NCI-H460 (cell line): ENCODE data around the gene TRAPPC12. TPM values are rescaled to one million over a fixed set of nuclear protein-coding genes. Genes with fewer than 3 reads are reported as not detected.

ENCODE experiments used
- DNase-seq: peaks from one replicate; pipeline ENCODE4 v3.0.0-alpha.2; 2016; ENCODE audit warnings: low read depth; ENCODE audit errors: extremely low read depth
- total RNA-seq: library from RNA; depleted of rRNA; stranded (reverse); fragments of >200 nt; shearing (Covaris generic); gene quantifications from 2 replicates; pipeline ENCODE4 v1.2.3, GENCODE V29; 2014

The TRAPPC12 gene
- total RNA-seq, 1 experiment from 2014 or later: 60.8 TPM

- DNase-seq: no peak
Observed at GRCh38 chr2:3368261-3368722, 11.2 kb upstream of the TRAPPC12 start.

DNA sequence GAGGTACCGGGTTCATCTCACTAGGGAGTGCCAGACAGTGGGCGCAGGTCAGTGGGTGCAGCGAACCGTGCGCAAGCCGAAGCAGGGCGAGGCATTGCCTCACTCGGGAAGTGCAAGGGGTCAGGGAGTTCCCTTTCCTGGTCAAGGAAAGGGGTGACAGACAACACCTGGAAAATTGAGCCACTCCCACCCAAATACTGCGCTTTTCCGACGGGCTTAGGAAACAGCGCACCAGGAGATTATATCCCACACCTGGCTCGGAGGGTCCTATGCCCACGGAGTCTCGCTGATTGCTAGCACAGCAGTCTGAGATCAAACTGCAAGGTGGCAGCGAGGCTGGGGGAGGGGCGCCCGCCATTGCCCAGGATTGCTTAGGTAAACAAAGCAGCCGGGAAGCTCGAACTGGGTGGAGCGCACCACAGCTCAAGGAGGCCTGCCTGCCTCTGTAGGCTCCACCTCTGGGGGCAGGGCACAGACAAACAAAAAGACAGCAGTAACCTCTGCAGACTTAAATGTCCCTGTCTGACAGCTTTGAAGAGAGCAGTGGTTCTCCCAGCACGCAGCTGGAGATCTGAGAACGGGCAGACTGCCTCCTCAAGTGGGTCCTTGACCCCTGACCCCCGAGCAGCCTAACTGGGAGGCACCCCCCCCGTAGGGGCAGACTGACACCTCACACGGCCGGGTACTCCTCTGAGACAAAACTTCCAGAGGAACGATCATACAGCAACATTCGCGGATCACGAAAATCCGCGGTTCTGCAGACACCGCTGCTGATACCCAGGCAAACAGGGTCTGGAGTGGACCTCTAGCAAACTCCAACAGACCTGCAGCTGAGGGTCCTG, 9.9 kb upstream of the TRAPPC12 start:
- peak; percentile 33 for DNase-seq

DNA sequence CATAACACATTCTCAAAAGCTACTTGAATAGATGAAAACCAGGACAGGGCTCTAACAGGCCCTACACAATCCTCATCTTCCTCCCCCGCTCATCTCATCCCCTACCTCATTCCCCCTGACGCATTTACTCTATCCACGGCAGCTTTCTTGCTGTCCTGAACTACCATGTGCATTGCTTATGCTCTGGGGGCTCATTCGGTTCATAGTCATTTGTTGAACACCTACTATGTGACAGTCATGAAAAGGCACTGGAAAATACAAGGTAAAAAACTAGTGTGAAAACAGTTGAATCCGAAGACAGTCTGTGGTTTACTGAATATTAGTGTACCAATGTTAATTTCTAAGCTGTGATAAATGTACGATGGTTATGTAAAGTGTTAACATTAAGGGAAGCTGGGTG, 2.7 kb upstream of the TRAPPC12 start:
- no peak for DNase-seq

- DNase-seq: no peak
Observed at GRCh38 chr2:3377279-3377611, 2.2 kb upstream of the TRAPPC12 start.

GRCh38 chr2:3377612-3378432, 1.7 kb upstream of the TRAPPC12 start, which contains the start of gene EIPR1:
TSS of gene EIPR1 (minus strand) at chr2:3377818. CDS start at chr2:3377689, 129 bp downstream.
- peak; percentile 99 for DNase-seq

- no peak for DNase-seq
Observed at GRCh38 chr2:3379339-3379646, 201 bp upstream of the TRAPPC12 start.

DNA sequence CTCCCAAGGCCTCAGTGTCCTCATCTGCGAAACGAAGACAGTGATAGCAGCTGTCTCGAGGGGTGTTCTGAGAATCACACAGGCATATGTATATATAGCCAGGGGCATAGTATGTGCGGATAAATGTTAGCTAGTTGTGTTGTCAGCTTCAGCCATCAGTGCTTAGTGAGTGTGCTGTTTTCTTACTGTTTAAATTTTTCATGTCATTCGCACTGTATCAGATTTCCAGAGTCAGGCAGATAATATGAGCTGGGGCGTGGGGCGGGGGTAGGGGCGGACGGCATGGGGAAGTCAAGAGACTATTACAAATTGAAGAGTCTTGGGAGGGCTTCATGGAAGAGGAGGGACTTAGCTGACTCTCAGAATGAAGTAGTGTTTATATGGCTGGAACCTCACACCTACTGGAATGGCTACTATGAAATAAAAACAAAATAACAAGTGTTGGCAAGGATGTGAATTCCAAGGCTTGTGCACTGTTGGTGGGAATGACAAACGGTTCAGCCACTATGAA, 7.0 kb downstream of the TRAPPC12 start:
- no peak for DNase-seq

DNA sequence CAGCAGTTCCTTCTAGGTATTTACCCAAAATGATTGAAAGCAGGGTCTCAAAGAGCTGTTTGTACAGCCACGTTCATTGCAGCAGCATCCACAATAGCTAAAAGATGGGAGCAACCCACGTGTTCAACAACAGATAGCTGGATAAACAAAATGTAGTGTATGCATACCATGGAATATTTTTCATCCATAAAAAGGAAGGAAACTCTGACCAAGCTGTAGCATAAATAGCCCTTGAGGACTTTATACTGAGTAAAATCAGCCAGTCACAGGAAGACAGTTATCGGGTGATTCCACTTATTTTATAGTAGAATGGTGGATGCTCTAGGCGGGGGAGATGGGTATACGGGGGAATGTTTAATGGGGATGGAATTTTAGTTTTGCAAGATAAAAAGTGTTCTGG, 7.5 kb downstream of the TRAPPC12 start:
- DNase-seq: no peak

DNA sequence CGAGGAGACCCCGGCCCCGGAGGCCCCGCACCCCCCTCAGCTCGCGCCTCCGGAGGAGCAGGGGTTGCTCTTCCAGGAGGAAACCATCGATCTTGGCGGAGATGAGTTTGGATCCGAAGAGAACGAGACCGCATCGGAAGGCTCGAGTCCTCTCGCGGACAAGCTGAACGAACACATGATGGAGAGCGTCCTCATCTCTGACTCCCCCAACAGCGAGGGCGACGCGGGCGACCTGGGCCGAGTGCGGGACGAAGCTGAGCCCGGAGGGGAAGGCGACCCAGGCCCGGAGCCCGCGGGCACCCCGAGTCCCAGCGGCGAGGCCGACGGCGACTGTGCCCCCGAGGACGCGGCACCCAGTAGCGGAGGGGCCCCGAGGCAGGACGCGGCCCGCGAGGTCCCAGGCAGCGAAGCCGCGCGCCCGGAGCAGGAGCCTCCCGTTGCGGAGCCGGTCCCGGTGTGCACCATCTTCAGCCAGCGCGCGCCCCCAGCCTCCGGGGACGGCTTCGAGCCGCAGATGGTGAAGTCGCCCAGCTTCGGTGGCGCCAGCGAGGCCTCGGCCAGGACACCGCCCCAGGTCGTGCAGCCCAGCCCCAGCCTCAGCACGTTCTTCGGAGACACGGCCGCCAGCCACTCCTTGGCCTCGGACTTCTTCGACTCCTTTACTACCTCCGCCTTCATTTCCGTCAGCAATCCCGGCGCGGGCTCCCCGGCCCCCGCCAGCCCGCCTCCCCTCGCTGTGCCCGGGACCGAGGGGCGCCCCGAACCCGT, 8.3 kb downstream of the TRAPPC12 start:
- DNase-seq: no peak

- DNase-seq: no peak
Observed at GRCh38 chr2:3388412-3388738, 8.9 kb downstream of the TRAPPC12 start.

- DNase-seq: no peak
Observed at GRCh38 chr2:3389193-3389592, 9.7 kb downstream of the TRAPPC12 start.

DNA sequence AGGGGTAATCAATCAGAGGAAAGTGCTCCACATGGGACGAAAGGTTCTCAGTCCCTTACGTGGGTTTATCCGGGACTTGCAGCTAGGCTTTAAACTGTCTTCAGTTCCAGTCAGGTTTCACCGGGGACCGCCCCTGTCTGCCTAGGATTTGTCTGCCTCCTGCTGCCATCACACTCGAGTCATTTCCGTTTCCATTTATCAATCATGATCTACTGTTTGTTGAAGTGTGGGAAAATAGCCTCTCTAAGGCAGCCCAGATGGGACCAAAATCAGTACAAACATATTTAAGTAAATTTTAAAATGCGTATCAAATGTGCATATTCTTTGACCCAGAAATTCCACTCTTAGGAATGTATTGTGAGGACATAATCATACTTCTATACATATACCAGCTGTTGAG, 10.5 kb downstream of the TRAPPC12 start:
- DNase-seq: no peak

- DNase-seq: no peak
Observed at GRCh38 chr2:3392216-3392615, 12.7 kb downstream of the TRAPPC12 start.

- no peak for DNase-seq
Observed at GRCh38 chr2:3396920-3397559, 17.5 kb downstream of the TRAPPC12 start.

DNA sequence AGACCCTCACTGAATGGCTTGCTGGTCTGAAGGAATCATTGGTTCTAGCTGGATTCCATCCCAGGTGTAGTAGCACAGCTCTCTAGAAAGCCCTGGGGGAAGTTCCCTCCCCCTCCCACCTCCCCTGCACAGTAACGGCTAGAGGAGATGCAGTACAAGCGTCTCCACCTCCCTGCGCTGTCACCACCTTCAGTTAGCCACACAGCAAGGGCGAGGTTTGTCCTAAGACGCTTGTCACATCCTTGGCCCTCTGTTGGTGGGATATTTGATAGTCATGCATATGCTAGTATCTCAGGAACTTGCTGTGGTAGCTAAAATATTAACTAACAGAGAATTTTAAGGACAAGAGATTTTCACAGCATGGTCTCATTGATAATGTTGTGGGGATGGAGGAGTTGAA, 19.4 kb downstream of the TRAPPC12 start:
- no peak for DNase-seq

DNA sequence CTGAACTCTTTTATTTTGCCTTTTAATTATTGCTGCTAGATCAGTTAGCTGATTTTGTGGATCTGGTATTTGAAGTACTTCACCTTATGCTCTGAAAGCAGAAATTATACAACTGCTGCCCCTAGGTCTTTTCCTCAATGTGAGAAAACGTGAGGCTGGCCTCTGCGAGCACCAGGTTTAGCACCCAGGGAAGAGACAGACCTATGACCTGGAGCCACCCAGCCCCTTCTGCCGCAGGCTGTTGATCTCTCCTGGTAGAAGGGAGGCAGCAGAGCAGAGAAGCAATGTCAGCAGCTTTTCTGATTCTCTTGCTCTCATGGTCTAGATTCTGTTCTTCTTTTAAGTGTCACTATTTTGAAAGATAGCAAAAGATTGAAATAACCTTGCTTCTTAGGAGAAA, 19.9 kb downstream of the TRAPPC12 start:
- no peak for DNase-seq

- DNase-seq: no peak
Observed at GRCh38 chr2:3399829-3400228, 20.3 kb downstream of the TRAPPC12 start.

GRCh38 chr2:3403587-3404334, 24.3 kb downstream of the TRAPPC12 start:
- no peak for DNase-seq

- DNase-seq: no peak
Observed at GRCh38 chr2:3404349-3404894, 24.9 kb downstream of the TRAPPC12 start.

DNA sequence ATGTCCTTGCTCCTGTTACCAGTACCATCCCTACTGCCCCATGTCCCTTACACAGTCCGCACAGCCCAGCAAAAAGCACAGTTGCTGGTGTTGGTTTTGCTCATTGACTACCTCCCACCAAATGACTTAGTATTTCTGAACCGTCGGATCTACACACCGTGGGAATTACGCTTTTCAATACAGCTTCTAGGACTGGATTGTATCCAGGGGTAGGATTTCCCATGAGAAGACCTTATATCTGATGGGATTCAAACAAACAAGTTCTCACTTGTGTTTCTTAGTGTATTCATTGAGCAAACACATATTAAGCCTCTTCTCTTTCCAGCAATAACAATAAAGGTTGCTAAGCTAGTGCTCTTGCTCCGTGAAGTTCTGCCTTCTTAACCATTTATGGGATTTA, 25.8 kb downstream of the TRAPPC12 start:
- no peak for DNase-seq
